ENCODE data around the gene SIGLEC9. TPM values are rescaled to one million over a fixed set of nuclear protein-coding genes. Genes with fewer than 3 reads are reported as not detected.
A peak's percentile ranks its signal among the peaks of the same experiment; 100 is the strongest.

SIGLEC9 gene
- total and polyA plus RNA-seq, 4 donors = 1.1 to 11.5 (median 8.3) TPM

- no peaks in the 10 kb centered on the region for H3K4me1 ChIP-seq (ENCODE audit: control insufficient read depth in 1 of 2, insufficient read depth in 2 of 2, low read length in 2 of 2)
- H3K9me3 ChIP-seq (ENCODE audit: control insufficient read depth, low read length) = no peaks in the 10 kb centered on the region
- no peak overlapping the region for H3K4me3 ChIP-seq (ENCODE audit: low read length in 2 of 2)
- DNase-seq (peak in 1 of 2 donors; percentile 37), ATAC-seq (ENCODE audit: low FRiP score) (no peak)
- no peaks in the 10 kb centered on the region for H3K36me3 ChIP-seq (ENCODE audit: control insufficient read depth in 1 of 2, insufficient read depth in 2 of 2, low read length in 1 of 2)
- WGBS, 2 donors = 72% methylated on average over 14 of the region's 14 CpGs
- H3K27me3 ChIP-seq (ENCODE audit: control insufficient read depth in 1 of 2, insufficient read depth in 2 of 2, low read length in 1 of 2) = no peaks in the 10 kb centered on the region
- intact Hi-C loops (cut with DNase I) = no loop called here
- H3K27ac ChIP-seq (ENCODE audit: low read depth in 1 of 2, low read length in 2 of 2) = no peak overlapping the region
These were observed 40.9 kb upstream of the SIGLEC9 start for GRCh38 chr19:51083783-51084182.

GRCh38 chr19:51084505-51084904 lies 40.2 kb upstream of the SIGLEC9 start:
- DNase-seq (peak in 1 of 2 donors; percentile 60), ATAC-seq (ENCODE audit: low FRiP score) (no peak)
- H3K4me3 ChIP-seq (ENCODE audit: low read length in 2 of 2) = no peak overlapping the region
- H3K4me1 ChIP-seq (ENCODE audit: control insufficient read depth in 1 of 2, insufficient read depth in 2 of 2, low read length in 2 of 2) = no peaks in the 10 kb centered on the region
- H3K9me3 ChIP-seq (ENCODE audit: control insufficient read depth, low read length) = no peaks in the 10 kb centered on the region
- no peaks in the 10 kb centered on the region for H3K27me3 ChIP-seq (ENCODE audit: control insufficient read depth in 1 of 2, insufficient read depth in 2 of 2, low read length in 1 of 2)
- intact Hi-C loops (cut with DNase I) = no loop called here
- H3K27ac ChIP-seq (ENCODE audit: low read depth in 1 of 2, low read length in 2 of 2) = no peak overlapping the region
- H3K36me3 ChIP-seq (ENCODE audit: control insufficient read depth in 1 of 2, insufficient read depth in 2 of 2, low read length in 1 of 2) = no peaks in the 10 kb centered on the region
- WGBS, 2 donors = 68 to 69% methylated on average over 7 of the region's 7 CpGs

GRCh38 chr19:51086153-51086850 lies 38.4 kb upstream of the SIGLEC9 start:
- WGBS, 2 donors = 77 to 80% methylated on average over 18 of the region's 18 CpGs
- Histone ChIP-seq H3K9me3 (ENCODE audit: control insufficient read depth, low read length) (no peaks in the 10 kb centered on the region), H3K36me3 (ENCODE audit: control insufficient read depth in 1 of 2, insufficient read depth in 2 of 2, low read length in 1 of 2) (no peaks in the 10 kb centered on the region), H3K4me3 (ENCODE audit: low read length in 2 of 2) (no peak overlapping the region), H3K4me1 (ENCODE audit: control insufficient read depth in 1 of 2, insufficient read depth in 2 of 2, low read length in 2 of 2) (no peaks in the 10 kb centered on the region), H3K27ac (ENCODE audit: low read depth in 1 of 2, low read length in 2 of 2) (no peak overlapping the region), H3K27me3 (ENCODE audit: control insufficient read depth in 1 of 2, insufficient read depth in 2 of 2, low read length in 1 of 2) (no peaks in the 10 kb centered on the region)
- ATAC-seq (ENCODE audit: low FRiP score) (no peak), DNase-seq (peak in 1 of 2 donors; percentile 39)
- intact Hi-C loops (cut with DNase I) = no loop called here

- no peaks in the 10 kb centered on the region for H3K9me3 ChIP-seq (ENCODE audit: control insufficient read depth, low read length)
- intact Hi-C loops (cut with DNase I) = no loop called here
- no peaks in the 10 kb centered on the region for H3K36me3 ChIP-seq (ENCODE audit: control insufficient read depth in 1 of 2, insufficient read depth in 2 of 2, low read length in 1 of 2)
- 88 to 89% methylated on average over 17 of the region's 17 CpGs for WGBS, 2 donors
- no peak overlapping the region for H3K27ac ChIP-seq (ENCODE audit: low read depth in 1 of 2, low read length in 2 of 2)
- H3K27me3 ChIP-seq (ENCODE audit: control insufficient read depth in 1 of 2, insufficient read depth in 2 of 2, low read length in 1 of 2) = no peaks in the 10 kb centered on the region
- DNase-seq (peak in 1 of 2 donors; percentile 48), ATAC-seq (ENCODE audit: low FRiP score) (no peak)
- H3K4me3 ChIP-seq (ENCODE audit: low read length in 2 of 2) = no peak overlapping the region
- H3K4me1 ChIP-seq (ENCODE audit: control insufficient read depth in 1 of 2, insufficient read depth in 2 of 2, low read length in 2 of 2) = no peaks in the 10 kb centered on the region
These were observed 34.9 kb upstream of the SIGLEC9 start for GRCh38 chr19:51089786-51090185.

- WGBS, 2 donors = 68 to 69% methylated on average over 8 of the region's 8 CpGs
- intact Hi-C loops (cut with DNase I) = no loop called here
- H3K9me3 ChIP-seq (ENCODE audit: control insufficient read depth, low read length) = no peaks in the 10 kb centered on the region
- H3K4me3 ChIP-seq (ENCODE audit: low read length in 2 of 2) = no peak overlapping the region
- no peak overlapping the region for H3K27ac ChIP-seq (ENCODE audit: low read depth in 1 of 2, low read length in 2 of 2)
- peak in 1 of 2 donors; percentile 34 for DNase-seq
- no peaks in the 10 kb centered on the region for H3K27me3 ChIP-seq (ENCODE audit: control insufficient read depth in 1 of 2, insufficient read depth in 2 of 2, low read length in 1 of 2)
- no peak for ATAC-seq (ENCODE audit: low FRiP score)
- H3K36me3 ChIP-seq (ENCODE audit: control insufficient read depth in 1 of 2, insufficient read depth in 2 of 2, low read length in 1 of 2) = no peaks in the 10 kb centered on the region
- H3K4me1 ChIP-seq (ENCODE audit: control insufficient read depth in 1 of 2, insufficient read depth in 2 of 2, low read length in 2 of 2) = no peaks in the 10 kb centered on the region
These were observed 34.2 kb upstream of the SIGLEC9 start for GRCh38 chr19:51090471-51090870.

- ATAC-seq (ENCODE audit: low FRiP score) = no peak
- H3K4me1 ChIP-seq (ENCODE audit: control insufficient read depth in 1 of 2, insufficient read depth in 2 of 2, low read length in 2 of 2) = no peaks in the 10 kb centered on the region
- WGBS, 2 donors = 78 to 83% methylated on average over 10 of the region's 10 CpGs
- no peaks in the 10 kb centered on the region for H3K27me3 ChIP-seq (ENCODE audit: control insufficient read depth in 1 of 2, insufficient read depth in 2 of 2, low read length in 1 of 2)
- intact Hi-C loops (cut with DNase I) = no loop called here
- no peaks in the 10 kb centered on the region for H3K36me3 ChIP-seq (ENCODE audit: control insufficient read depth in 1 of 2, insufficient read depth in 2 of 2, low read length in 1 of 2)
- DNase-seq = peak in 1 of 2 donors; percentile 38
- H3K9me3 ChIP-seq (ENCODE audit: control insufficient read depth, low read length) = no peaks in the 10 kb centered on the region
- H3K27ac ChIP-seq (ENCODE audit: low read depth in 1 of 2, low read length in 2 of 2) = no peak overlapping the region
- H3K4me3 ChIP-seq (ENCODE audit: low read length in 2 of 2) = no peak overlapping the region
These were observed 33.6 kb upstream of the SIGLEC9 start for GRCh38 chr19:51091126-51091525.

- H3K36me3 ChIP-seq (ENCODE audit: control insufficient read depth in 1 of 2, insufficient read depth in 2 of 2, low read length in 1 of 2) = no peaks in the 10 kb centered on the region
- DNase-seq = peak in 1 of 2 donors; percentile 32
- H3K27me3 ChIP-seq (ENCODE audit: control insufficient read depth in 1 of 2, insufficient read depth in 2 of 2, low read length in 1 of 2) = no peaks in the 10 kb centered on the region
- intact Hi-C loops (cut with DNase I) = no loop called here
- no peaks in the 10 kb centered on the region for H3K9me3 ChIP-seq (ENCODE audit: control insufficient read depth, low read length)
- H3K4me3 ChIP-seq (ENCODE audit: low read length in 2 of 2) = no peak overlapping the region
- no peaks in the 10 kb centered on the region for H3K4me1 ChIP-seq (ENCODE audit: control insufficient read depth in 1 of 2, insufficient read depth in 2 of 2, low read length in 2 of 2)
- no peak overlapping the region for H3K27ac ChIP-seq (ENCODE audit: low read depth in 1 of 2, low read length in 2 of 2)
- no peak for ATAC-seq (ENCODE audit: low FRiP score)
- 55 to 61% methylated on average over 16 of the region's 16 CpGs for WGBS, 2 donors
These were observed 32.5 kb upstream of the SIGLEC9 start for GRCh38 chr19:51091895-51092873.

GRCh38 chr19:51093101-51093500 lies 31.6 kb upstream of the SIGLEC9 start:
- H3K36me3 ChIP-seq (ENCODE audit: control insufficient read depth in 1 of 2, insufficient read depth in 2 of 2, low read length in 1 of 2) = no peaks in the 10 kb centered on the region
- H3K9me3 ChIP-seq (ENCODE audit: control insufficient read depth, low read length) = no peaks in the 10 kb centered on the region
- ATAC-seq (ENCODE audit: low FRiP score) = no peak
- no peaks in the 10 kb centered on the region for H3K27me3 ChIP-seq (ENCODE audit: control insufficient read depth in 1 of 2, insufficient read depth in 2 of 2, low read length in 1 of 2)
- intact Hi-C loops (cut with DNase I) = no loop called here
- peak in 1 of 2 donors; percentile 69 for DNase-seq
- H3K4me1 ChIP-seq (ENCODE audit: control insufficient read depth in 1 of 2, insufficient read depth in 2 of 2, low read length in 2 of 2) = no peaks in the 10 kb centered on the region
- H3K4me3 ChIP-seq (ENCODE audit: low read length in 2 of 2) = no peak overlapping the region
- no peak overlapping the region for H3K27ac ChIP-seq (ENCODE audit: low read depth in 1 of 2, low read length in 2 of 2)
- WGBS, 2 donors = 51 to 55% methylated on average over 8 of the region's 8 CpGs
